ENCODE results near the gene SIGLEC14. TPM values are rescaled to one million over a fixed set of nuclear protein-coding genes. Genes with fewer than 3 reads are reported as not detected.

The SIGLEC14 gene
- total RNA-seq, 1 experiment from 2014 or later = not detected

DNA sequence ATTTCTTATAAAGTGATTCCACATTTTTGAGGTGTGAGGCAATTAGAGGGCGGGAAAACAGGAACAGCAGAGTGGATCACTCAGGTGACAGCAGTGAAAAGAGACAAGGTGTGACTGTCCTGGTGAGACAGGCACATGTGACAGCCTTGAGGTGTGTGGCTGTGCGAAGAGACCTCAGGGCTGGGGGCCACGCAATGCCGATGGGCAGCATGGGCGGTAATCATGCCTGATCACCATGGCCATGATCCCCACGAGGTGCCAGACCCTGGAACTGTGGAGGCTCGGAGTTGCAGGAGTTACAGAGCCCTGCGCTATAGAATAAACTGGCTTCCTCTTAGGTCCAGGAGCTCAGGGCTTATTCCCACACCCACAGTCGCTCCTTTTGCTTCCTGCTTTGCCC, 48.5 kb upstream of the SIGLEC14 start:
- in situ Hi-C loops (cut with HindIII; ENCODE audit: low pct_unique_long_range_greater_than_20kb, low sequenced_read_pairs) (no loop called here), intact Hi-C loops (cut with micrococcal nuclease; ENCODE audit: unreplicated experiment) (no loop called here)
- CTCF ChIA-PET = no interaction called here
- H3K27me3 ChIP-seq (ENCODE audit: control insufficient read depth, insufficient read depth, low read length) = no peaks in the 10 kb centered on the region
- H3K36me3 ChIP-seq (ENCODE audit: control insufficient read depth, insufficient read depth, low read length) = no peaks in the 10 kb centered on the region; the same call in 1 of the 2 replicates
- POLR2A ChIA-PET = no interaction called here
- no peak overlapping the region for H3K4me3 ChIP-seq (ENCODE audit: low read depth in 2 of 2, low read length in 2 of 2)
- H3K27ac ChIP-seq (ENCODE audit: low read length) = no peak overlapping the region
- no peak for ATAC-seq
- BruUV-seq (replicated peaks) = no TSS peak
- TF ChIP-seq, protein P1, sequence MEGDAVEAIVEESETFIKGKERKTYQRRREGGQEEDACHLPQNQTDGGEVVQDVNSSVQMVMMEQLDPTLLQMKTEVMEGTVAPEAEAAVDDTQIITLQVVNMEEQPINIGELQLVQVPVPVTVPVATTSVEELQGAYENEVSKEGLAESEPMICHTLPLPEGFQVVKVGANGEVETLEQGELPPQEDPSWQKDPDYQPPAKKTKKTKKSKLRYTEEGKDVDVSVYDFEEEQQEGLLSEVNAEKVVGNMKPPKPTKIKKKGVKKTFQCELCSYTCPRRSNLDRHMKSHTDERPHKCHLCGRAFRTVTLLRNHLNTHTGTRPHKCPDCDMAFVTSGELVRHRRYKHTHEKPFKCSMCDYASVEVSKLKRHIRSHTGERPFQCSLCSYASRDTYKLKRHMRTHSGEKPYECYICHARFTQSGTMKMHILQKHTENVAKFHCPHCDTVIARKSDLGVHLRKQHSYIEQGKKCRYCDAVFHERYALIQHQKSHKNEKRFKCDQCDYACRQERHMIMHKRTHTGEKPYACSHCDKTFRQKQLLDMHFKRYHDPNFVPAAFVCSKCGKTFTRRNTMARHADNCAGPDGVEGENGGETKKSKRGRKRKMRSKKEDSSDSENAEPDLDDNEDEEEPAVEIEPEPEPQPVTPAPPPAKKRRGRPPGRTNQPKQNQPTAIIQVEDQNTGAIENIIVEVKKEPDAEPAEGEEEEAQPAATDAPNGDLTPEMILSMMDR (IDR thresholded peaks at IDR 0.05) = no peak
- H3K4me1 ChIP-seq (ENCODE audit: control insufficient read depth, insufficient read depth, low read length) = peaks cover 10% of the 10 kb centered on the region
- DNase-seq (ENCODE audit: low read depth, low spot score) = no peak
- no peaks in the 10 kb centered on the region for H3K9me3 ChIP-seq (ENCODE audit: control insufficient read depth, insufficient read depth, low read depth, low read length)

DNA sequence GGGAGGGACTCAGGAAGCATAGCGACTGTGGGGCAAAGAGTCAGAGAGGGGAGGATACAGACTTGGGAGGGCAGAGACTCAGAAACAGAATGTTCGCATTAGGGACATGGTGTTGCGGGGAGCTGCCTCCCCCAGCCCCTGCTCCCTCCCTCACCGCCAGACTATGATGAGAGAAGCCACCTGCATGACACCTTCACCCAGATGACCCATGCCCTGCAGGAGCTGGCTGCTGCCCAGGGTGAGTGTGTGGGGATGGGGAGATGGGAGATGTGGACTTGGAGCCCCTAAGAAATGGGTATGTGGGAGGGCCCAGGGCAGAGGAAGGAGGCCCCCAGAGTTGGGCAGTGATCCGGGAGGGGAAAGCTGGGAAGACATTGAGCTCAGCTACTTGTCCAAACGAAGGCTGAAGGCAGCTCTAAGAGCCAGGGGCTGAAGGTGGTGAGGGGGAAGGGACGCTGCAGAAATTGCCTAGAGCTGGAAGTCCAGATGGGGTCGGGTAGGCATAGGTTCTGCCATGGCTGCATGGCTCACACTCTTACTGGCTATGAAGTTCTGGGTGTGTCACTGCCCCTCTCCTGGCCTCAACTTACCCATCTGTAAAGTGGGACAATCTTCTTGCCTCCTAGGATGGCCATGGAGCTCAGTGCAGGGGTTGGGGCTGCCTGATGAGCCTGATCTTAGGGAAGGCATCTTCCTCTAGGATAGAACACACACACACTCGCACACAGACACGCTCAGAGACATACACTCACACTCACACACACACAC, 47.9 kb upstream of the SIGLEC14 start:
- CTCF ChIA-PET = no interaction called here
- ATAC-seq = no peak
- H3K27ac ChIP-seq (ENCODE audit: low read length) = no peak overlapping the region
- DNase-seq (ENCODE audit: low read depth, low spot score) = no peak
- BruUV-seq (replicated peaks) = no TSS peak
- peaks cover 10% of the 10 kb centered on the region for H3K4me1 ChIP-seq (ENCODE audit: control insufficient read depth, insufficient read depth, low read length)
- no peaks in the 10 kb centered on the region for H3K9me3 ChIP-seq (ENCODE audit: control insufficient read depth, insufficient read depth, low read depth, low read length)
- no peaks in the 10 kb centered on the region; the same call in 1 of the 2 replicates for H3K36me3 ChIP-seq (ENCODE audit: control insufficient read depth, insufficient read depth, low read length)
- intact Hi-C loops (cut with micrococcal nuclease; ENCODE audit: unreplicated experiment) = no loop called here
- TF ChIP-seq TCF7L2 (IDR thresholded peaks at IDR 0.05; ENCODE audit: low read depth, low read length) (no peak), POLR2AphosphoS5 (IDR thresholded peaks at IDR 0.05; ENCODE audit: low read depth, low read length) (no peak), SIN3A (IDR thresholded peaks at IDR 0.05; ENCODE audit: borderline replicate concordance, insufficient read depth, low read depth, low read length) (no peak)
- TF ChIP-seq, protein P1 (IDR thresholded peaks at IDR 0.05) = no peak
- TF ChIP-seq, protein P2, sequence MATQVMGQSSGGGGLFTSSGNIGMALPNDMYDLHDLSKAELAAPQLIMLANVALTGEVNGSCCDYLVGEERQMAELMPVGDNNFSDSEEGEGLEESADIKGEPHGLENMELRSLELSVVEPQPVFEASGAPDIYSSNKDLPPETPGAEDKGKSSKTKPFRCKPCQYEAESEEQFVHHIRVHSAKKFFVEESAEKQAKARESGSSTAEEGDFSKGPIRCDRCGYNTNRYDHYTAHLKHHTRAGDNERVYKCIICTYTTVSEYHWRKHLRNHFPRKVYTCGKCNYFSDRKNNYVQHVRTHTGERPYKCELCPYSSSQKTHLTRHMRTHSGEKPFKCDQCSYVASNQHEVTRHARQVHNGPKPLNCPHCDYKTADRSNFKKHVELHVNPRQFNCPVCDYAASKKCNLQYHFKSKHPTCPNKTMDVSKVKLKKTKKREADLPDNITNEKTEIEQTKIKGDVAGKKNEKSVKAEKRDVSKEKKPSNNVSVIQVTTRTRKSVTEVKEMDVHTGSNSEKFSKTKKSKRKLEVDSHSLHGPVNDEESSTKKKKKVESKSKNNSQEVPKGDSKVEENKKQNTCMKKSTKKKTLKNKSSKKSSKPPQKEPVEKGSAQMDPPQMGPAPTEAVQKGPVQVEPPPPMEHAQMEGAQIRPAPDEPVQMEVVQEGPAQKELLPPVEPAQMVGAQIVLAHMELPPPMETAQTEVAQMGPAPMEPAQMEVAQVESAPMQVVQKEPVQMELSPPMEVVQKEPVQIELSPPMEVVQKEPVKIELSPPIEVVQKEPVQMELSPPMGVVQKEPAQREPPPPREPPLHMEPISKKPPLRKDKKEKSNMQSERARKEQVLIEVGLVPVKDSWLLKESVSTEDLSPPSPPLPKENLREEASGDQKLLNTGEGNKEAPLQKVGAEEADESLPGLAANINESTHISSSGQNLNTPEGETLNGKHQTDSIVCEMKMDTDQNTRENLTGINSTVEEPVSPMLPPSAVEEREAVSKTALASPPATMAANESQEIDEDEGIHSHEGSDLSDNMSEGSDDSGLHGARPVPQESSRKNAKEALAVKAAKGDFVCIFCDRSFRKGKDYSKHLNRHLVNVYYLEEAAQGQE (IDR thresholded peaks at IDR 0.05; ENCODE audit: insufficient read depth in 1 of 2, low read depth in 2 of 2, low read length in 1 of 2) = no peak
- in situ Hi-C loops (cut with HindIII; ENCODE audit: low pct_unique_long_range_greater_than_20kb, low sequenced_read_pairs) = no loop called here
- no peaks in the 10 kb centered on the region for H3K27me3 ChIP-seq (ENCODE audit: control insufficient read depth, insufficient read depth, low read length)
- POLR2A ChIA-PET = no interaction called here
- no peak overlapping the region for H3K4me3 ChIP-seq (ENCODE audit: low read depth in 2 of 2, low read length in 2 of 2)
